Thoracic aorta (tissue), 2 donors: Measurements from ENCODE around the gene DIP2C. TPM values are rescaled to one million over a fixed set of nuclear protein-coding genes. Genes with fewer than 3 reads are reported as not detected.
A peak's percentile ranks its signal among the peaks of the same experiment; 100 is the strongest.

Source experiments
- ATAC-seq: fragments of 150-250 bp; one replicate; pipeline ENCODE4 v1.8.0; 2017; ENCODE audit warnings: low read depth; ENCODE audit not compliant: insufficient number of reproducible peaks, low FRiP score
- DNase-seq: peaks from one replicate; pipeline ENCODE4 v3.0.0-alpha.2; 2020; ENCODE audit warnings: low spot score
- H3K27ac ChIP-seq, 2 donors: fragments of 200-600 bp; sonication (generic); 1 replicate in 1 of 2; 2 replicates in 1 of 2; pipeline ENCODE4 v1.5.1; 2016; ENCODE audit warnings: mild to moderate bottlenecking in 2 of 2, moderate library complexity in 2 of 2
- H3K27me3 ChIP-seq: fragments of 200-600 bp; sonication (generic); replicated peaks from 2 replicates; pipeline ENCODE4 v1.6.0; 2016; ENCODE audit warnings: mild to moderate bottlenecking; ENCODE audit not compliant: insufficient read depth
- H3K36me3 ChIP-seq: fragments of 200-600 bp; sonication (generic); one replicate; pipeline ENCODE4 v1.5.1; 2016
- H3K4me1 ChIP-seq, 2 donors: fragments of 200-600 bp; sonication (generic); 1 replicate in 1 of 2; 2 replicates in 1 of 2; pipeline versions ENCODE4 v1.5.1 to v1.6.0; 2016; ENCODE audit warnings: low read depth in 2 of 2, mild to moderate bottlenecking in 1 of 2; ENCODE audit not compliant: control insufficient read depth in 1 of 2
- H3K4me3 ChIP-seq: fragments of 200-600 bp; sonication (generic); 2 replicates; pipeline ENCODE4 v1.5.1; 2016; ENCODE audit warnings: mild to moderate bottlenecking
- H3K9me3 ChIP-seq: fragments of 200-600 bp; sonication (generic); 2 replicates; pipeline ENCODE4 v1.5.1; 2016
- CTCF ChIP-seq: fragments of 200-600 bp; sonication (generic); IDR thresholded peaks from one replicate; pipeline ENCODE4 v1.5.1; 2019; ENCODE audit warnings: antibody characterized with exemption
- total RNA-seq, 2 donors: library from RNA; depleted of rRNA; stranded (reverse); fragments of >200 nt; gene quantifications; one replicate each; pipeline versions ENCODE4 v1.1.0 to v1.2.3, GENCODE V29; 2016

Gene DIP2C
- total RNA-seq, 2 donors from 2014 or later: 36.8 to 44.0 TPM

- Histone ChIP-seq H3K27ac (peak overlapping the region in 1 of 2 donors; percentile 32), H3K9me3 (no peaks in the 10 kb centered on the region), H3K27me3 (no peaks in the 10 kb centered on the region), H3K4me1 (peaks cover 0 to 18% of the 10 kb centered on the region in 2 donors), H3K4me3 (no peak overlapping the region), H3K36me3 (no peaks in the 10 kb centered on the region)
- TF ChIP-seq CTCF: no peak
- ATAC-seq (no peak), DNase-seq (no peak)
Observed at GRCh38 chr10:677038-677437, 12.4 kb downstream of the DIP2C start.

DNA sequence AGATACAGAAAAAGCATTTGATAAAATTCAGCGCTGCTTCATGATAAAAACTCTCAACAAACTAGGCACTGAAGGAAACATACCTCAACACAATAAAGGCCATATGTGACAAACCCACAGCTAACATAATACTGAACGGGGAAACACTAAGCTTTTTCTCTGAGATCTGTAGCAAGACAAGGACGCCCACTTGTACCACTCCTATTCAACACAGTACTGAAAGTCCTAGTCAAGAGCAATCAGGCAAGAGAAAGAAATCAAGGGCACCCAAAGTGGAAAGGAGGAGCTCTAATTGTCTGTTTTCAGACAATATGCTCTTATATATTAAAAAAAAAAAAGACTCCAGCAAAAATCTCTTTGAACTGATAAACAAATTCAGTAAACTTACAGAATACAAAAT is 13.3 kb downstream of the DIP2C start:
- no peak overlapping the region for H3K4me3 ChIP-seq
- no peak for ATAC-seq
- no peak for DNase-seq
- no peaks in the 10 kb centered on the region for H3K36me3 ChIP-seq
- H3K27ac ChIP-seq: no peak overlapping the region
- no peaks in the 10 kb centered on the region for H3K27me3 ChIP-seq
- H3K9me3 ChIP-seq: no peaks in the 10 kb centered on the region
- H3K4me1 ChIP-seq: peaks cover 0 to 18% of the 10 kb centered on the region in 2 donors
- TF ChIP-seq CTCF: no peak

DNA sequence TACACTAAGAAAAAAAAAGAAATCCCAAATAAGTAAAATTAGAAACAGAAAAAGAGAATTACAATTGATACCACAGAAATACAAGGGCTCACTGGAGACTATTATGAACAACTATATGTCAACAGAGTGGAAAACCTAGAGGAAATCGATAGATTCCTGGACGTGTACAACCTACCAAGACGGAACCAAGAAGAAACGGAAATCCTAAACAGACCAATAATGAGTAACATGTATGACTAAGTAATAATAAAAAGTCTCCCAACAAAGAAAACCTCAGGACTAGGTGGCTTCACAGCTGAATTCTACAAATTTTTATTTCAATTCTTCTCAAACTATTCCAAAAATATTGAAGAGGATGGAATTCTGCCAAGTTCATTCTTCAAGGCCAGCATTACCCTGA is 13.9 kb downstream of the DIP2C start:
- H3K4me3 ChIP-seq: no peak overlapping the region
- H3K27ac ChIP-seq: no peak overlapping the region
- ATAC-seq (no peak), DNase-seq (no peak)
- H3K9me3 ChIP-seq: no peaks in the 10 kb centered on the region
- H3K4me1 ChIP-seq: peaks cover 0 to 18% of the 10 kb centered on the region in 2 donors
- no peaks in the 10 kb centered on the region for H3K27me3 ChIP-seq
- H3K36me3 ChIP-seq: no peaks in the 10 kb centered on the region
- TF ChIP-seq CTCF: no peak

- Histone ChIP-seq H3K27me3 (no peaks in the 10 kb centered on the region), H3K9me3 (no peaks in the 10 kb centered on the region), H3K4me3 (no peak overlapping the region), H3K4me1 (peaks cover 0 to 12% of the 10 kb centered on the region in 2 donors), H3K36me3 (no peaks in the 10 kb centered on the region), H3K27ac (no peak overlapping the region)
- ATAC-seq: no peak
- no peak for TF ChIP-seq CTCF
- no peak for DNase-seq
Observed at GRCh38 chr10:673492-673891, 16.0 kb downstream of the DIP2C start.

DNA sequence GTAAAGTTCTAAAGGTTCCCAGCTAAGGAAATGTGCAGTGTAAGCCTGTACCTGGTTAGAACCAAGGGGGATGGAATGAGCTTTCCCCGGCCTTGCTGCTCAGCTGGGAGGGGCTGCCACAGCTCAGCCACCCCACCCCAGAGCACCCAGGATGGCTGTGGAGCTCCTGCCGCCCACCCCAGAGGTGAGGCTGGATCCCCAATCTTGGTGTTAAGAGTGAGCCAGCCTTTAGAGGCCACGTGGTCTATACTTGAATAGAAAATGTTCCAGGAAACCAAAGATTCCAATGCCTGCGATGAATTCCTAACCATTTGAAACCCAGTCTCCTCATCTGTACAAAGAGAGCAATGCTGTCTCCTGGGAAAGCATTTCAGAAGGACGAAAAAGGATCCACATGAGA is 16.5 kb downstream of the DIP2C start:
- ATAC-seq (no peak), DNase-seq (no peak)
- no peak for TF ChIP-seq CTCF
- Histone ChIP-seq H3K36me3 (no peaks in the 10 kb centered on the region), H3K4me3 (no peak overlapping the region), H3K27ac (no peak overlapping the region), H3K27me3 (no peaks in the 10 kb centered on the region), H3K4me1 (peaks cover 0 to 11% of the 10 kb centered on the region in 2 donors), H3K9me3 (no peaks in the 10 kb centered on the region)
